HUES6 (cell line): ENCODE data around the gene ARHGAP26.

Experiments used
- H3K27ac ChIP-seq: 2 replicates; pipeline ENCODE4 v1.7.0; 2013; ENCODE audit warnings: low read depth, mild to moderate bottlenecking, low read length, inconsistent platforms
- H3K27me3 ChIP-seq: 2 replicates; pipeline ENCODE4 v1.6.1; 2013; ENCODE audit warnings: low read length; ENCODE audit not compliant: control insufficient read depth, insufficient read depth
- H3K36me3 ChIP-seq: 2 replicates; pipeline ENCODE4 v1.6.1; 2013; ENCODE audit warnings: low read length; ENCODE audit not compliant: control insufficient read depth, insufficient read depth
- H3K4me1 ChIP-seq: 2 replicates; pipeline ENCODE4 v1.6.1; 2013; ENCODE audit warnings: low read length; ENCODE audit not compliant: control insufficient read depth, insufficient read depth
- H3K4me3 ChIP-seq: 2 replicates; pipeline ENCODE4 v1.5.1; 2013; ENCODE audit warnings: low read depth, low read length
- H3K9ac ChIP-seq: one replicate; pipeline ENCODE4 v1.6.1; 2013; ENCODE audit warnings: mild to moderate bottlenecking, low read length
- H3K9me3 ChIP-seq: 2 replicates; pipeline ENCODE4 v1.6.1; 2013; ENCODE audit warnings: low read depth, low read length; ENCODE audit not compliant: control insufficient read depth, insufficient read depth

Gene ARHGAP26

DNA sequence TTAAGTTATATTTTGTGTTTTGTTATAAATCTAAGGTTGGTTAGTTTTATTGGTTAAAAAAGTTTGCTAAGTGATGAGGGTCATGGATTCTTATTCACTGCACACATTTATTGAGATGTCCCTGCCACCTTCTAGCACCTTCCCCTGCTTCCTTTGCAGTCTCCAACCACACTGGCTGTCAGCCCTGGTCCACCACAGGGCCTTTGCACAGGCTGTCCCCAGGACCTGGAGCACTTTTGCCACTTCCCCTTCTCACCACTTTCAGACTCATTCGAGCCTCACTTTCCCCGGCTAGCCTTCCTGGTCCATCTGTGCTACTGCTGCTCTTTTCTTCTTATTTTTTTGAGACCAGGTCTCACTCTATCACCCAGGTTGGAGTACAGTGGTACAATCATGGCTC, 45.3 kb downstream of the ARHGAP26 start:
- Histone ChIP-seq H3K9ac (no peak overlapping the region), H3K4me3 (no peak overlapping the region), H3K9me3 (no peaks in the 10 kb centered on the region), H3K27me3 (no peaks in the 10 kb centered on the region), H3K27ac (no peak overlapping the region), H3K4me1 (peaks cover 18% of the 10 kb centered on the region; the same call in 1 of the 2 replicates), H3K36me3 (no peaks in the 10 kb centered on the region)

GRCh38 chr5:142816531-142817430, 46.6 kb downstream of the ARHGAP26 start:
- H3K27me3 ChIP-seq, result no peaks in the 10 kb centered on the region
- peaks cover 13% of the 10 kb centered on the region; the same call in 1 of the 2 replicates for H3K4me1 ChIP-seq
- H3K27ac ChIP-seq, result no peak overlapping the region
- no peaks in the 10 kb centered on the region for H3K9me3 ChIP-seq
- H3K4me3 ChIP-seq, result no peak overlapping the region
- H3K9ac ChIP-seq, result no peak overlapping the region
- H3K36me3 ChIP-seq, result no peaks in the 10 kb centered on the region

DNA sequence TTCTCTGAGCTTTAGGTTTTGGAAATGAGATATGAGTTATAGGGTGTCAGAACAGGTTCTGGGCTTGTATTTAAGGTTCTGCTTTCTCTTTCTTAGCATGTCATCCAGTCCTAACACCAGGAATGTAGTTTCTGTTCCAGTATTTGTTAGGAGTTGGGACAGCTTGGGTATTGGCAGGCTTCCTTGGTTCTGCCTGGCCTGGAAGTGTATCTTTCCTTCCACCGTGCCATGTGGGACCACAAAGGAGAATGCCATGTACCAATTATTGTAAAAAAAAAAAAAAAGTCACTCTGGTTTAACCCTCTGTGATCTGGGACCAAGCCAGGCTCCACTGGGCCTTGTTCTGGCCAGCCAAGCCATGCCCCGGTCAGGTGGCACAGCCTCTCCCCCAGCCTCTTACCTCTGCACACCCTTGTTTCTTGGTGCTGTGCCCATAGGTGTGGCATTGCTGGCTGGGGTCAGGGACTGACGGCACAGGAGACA, 47.8 kb downstream of the ARHGAP26 start:
- Histone ChIP-seq H3K4me3 (no peak overlapping the region), H3K9me3 (no peaks in the 10 kb centered on the region), H3K9ac (no peak overlapping the region), H3K4me1 (peaks cover 15% of the 10 kb centered on the region), H3K27ac (no peak overlapping the region), H3K36me3 (no peaks in the 10 kb centered on the region), H3K27me3 (no peaks in the 10 kb centered on the region)

DNA sequence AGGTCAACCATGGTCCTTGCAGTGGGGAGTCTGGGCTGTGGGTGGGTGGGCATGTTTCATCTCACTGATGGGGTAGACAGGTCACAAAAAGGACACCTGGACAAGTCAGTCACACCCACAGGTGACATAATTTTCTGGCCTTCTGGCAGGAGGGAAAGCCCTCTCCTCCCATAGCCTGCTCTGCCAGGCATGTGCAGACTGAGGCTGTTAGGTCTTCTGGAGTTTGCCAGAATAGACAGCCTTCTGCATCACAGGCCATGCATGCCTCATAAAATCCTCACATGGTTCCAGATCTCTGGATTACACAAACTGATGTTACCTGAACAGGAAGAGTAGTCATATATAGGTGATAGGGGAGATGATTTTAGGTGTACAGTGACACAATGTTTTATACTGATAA, 49.1 kb downstream of the ARHGAP26 start:
- Histone ChIP-seq H3K4me3 (no peak overlapping the region), H3K9ac (no peak overlapping the region), H3K4me1 (peaks cover 19% of the 10 kb centered on the region), H3K9me3 (no peaks in the 10 kb centered on the region), H3K27ac (no peak overlapping the region), H3K36me3 (no peaks in the 10 kb centered on the region), H3K27me3 (no peaks in the 10 kb centered on the region)

DNA sequence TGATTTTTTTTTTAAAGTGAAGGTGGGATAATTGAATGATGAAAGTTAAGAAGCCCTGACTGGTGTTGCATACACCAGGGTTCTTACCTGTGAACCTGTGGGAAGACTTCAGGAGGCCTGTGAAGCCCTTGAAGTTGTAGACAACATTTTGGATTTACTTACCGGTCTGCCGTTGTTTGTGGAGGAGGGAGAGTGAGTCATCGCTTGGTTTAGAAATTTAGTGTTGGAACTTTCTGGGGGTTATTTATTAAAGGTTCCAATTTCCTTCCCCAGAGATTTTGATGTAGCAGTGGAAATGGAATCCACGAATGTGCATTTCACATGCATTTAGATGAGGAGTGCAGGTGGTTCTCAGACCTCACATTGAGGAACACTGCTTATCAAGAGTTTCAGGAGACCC, 49.6 kb downstream of the ARHGAP26 start:
- no peak overlapping the region for H3K9ac ChIP-seq
- no peak overlapping the region for H3K27ac ChIP-seq
- no peak overlapping the region for H3K4me3 ChIP-seq
- H3K4me1 ChIP-seq, result peaks cover 23% of the 10 kb centered on the region
- H3K9me3 ChIP-seq, result no peaks in the 10 kb centered on the region
- no peaks in the 10 kb centered on the region for H3K27me3 ChIP-seq
- H3K36me3 ChIP-seq, result no peaks in the 10 kb centered on the region

DNA sequence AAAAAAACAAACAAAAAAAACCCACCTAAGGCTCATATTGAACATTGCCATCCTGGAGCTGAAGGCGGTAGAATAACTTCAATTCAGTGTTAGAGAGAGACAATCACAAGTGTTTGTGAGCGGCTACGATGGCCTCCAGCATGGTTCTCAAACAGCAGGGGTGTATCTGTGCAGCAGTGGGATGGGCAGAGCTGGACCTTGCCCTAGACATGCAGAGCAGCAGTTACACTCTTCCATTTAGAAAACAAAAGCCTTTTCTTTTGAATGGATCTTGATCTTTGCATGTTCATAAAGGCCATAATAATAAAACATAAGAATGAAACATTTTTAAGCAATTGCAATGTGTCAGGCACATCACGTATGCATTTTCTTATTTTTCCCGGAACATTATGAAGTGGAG, 50.3 kb downstream of the ARHGAP26 start:
- Histone ChIP-seq H3K36me3 (no peaks in the 10 kb centered on the region), H3K9ac (no peak overlapping the region), H3K4me1 (peaks cover 30% of the 10 kb centered on the region), H3K9me3 (no peaks in the 10 kb centered on the region), H3K27ac (no peak overlapping the region), H3K27me3 (no peaks in the 10 kb centered on the region), H3K4me3 (no peak overlapping the region)

- Histone ChIP-seq H3K9me3 (no peaks in the 10 kb centered on the region), H3K27ac (no peak overlapping the region), H3K4me3 (no peak overlapping the region), H3K36me3 (no peaks in the 10 kb centered on the region), H3K9ac (no peak overlapping the region), H3K4me1 (peaks cover 32% of the 10 kb centered on the region), H3K27me3 (no peaks in the 10 kb centered on the region)
Measured at GRCh38 chr5:142821034-142821732, 51.0 kb downstream of the ARHGAP26 start.

- H3K9me3 ChIP-seq, result no peaks in the 10 kb centered on the region
- H3K4me1 ChIP-seq, result peaks cover 30% of the 10 kb centered on the region
- H3K27me3 ChIP-seq, result no peaks in the 10 kb centered on the region
- no peak overlapping the region for H3K9ac ChIP-seq
- H3K4me3 ChIP-seq, result no peak overlapping the region
- no peak overlapping the region for H3K27ac ChIP-seq
- no peaks in the 10 kb centered on the region for H3K36me3 ChIP-seq
Measured at GRCh38 chr5:142821733-142822487, 51.7 kb downstream of the ARHGAP26 start.

DNA sequence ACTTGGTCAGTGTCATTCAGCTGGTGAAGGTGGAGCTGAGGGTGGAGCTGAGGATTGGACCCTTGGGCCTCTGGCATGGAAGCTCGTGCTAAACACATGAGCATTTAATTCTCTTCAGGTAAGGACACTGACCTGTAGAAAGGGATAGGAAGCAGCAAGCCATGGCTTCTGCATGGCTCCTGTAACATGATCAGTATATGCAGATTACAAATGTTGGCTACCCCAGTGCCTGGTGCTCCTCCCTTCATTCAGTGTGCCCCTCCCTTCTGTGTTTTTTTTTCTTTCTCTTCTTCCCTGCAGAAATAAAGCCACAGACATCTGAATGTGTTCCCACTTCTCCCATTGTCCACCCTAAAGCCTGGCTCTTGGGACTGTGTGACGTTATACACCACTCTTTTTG, 52.9 kb downstream of the ARHGAP26 start:
- Histone ChIP-seq H3K27me3 (no peaks in the 10 kb centered on the region), H3K36me3 (no peaks in the 10 kb centered on the region), H3K4me1 (peaks cover 39% of the 10 kb centered on the region), H3K4me3 (no peak overlapping the region), H3K9ac (no peak overlapping the region), H3K27ac (no peak overlapping the region), H3K9me3 (no peaks in the 10 kb centered on the region)

GRCh38 chr5:142823806-142824205, 53.6 kb downstream of the ARHGAP26 start:
- H3K27me3 ChIP-seq, result no peaks in the 10 kb centered on the region
- H3K4me1 ChIP-seq, result peaks cover 36% of the 10 kb centered on the region
- no peak overlapping the region for H3K27ac ChIP-seq
- H3K9ac ChIP-seq, result no peak overlapping the region
- H3K9me3 ChIP-seq, result no peaks in the 10 kb centered on the region
- no peaks in the 10 kb centered on the region for H3K36me3 ChIP-seq
- no peak overlapping the region for H3K4me3 ChIP-seq
